Right atrium auricular region (tissue), 2 donors: Measurements from ENCODE around the gene FAF2. TPM values are rescaled to one million over a fixed set of nuclear protein-coding genes. Genes with fewer than 3 reads are reported as not detected.

Source experiments
- DNase-seq: peaks from one replicate; pipeline ENCODE4 v3.0.0-alpha.2; 2019; ENCODE audit warnings: low spot score
- H3K27ac ChIP-seq, 2 donors: fragments of 200-600 bp; sonication (generic); 1 replicate in 1 of 2; 2 replicates in 1 of 2; pipeline ENCODE4 v1.5.1; 2016 to 2019
- H3K27me3 ChIP-seq, 2 donors: fragments of 200-600 bp; sonication (generic); one replicate each; pipeline versions ENCODE4 v1.5.1 to v1.6.0; 2017 to 2019
- H3K36me3 ChIP-seq: fragments of 200-600 bp; sonication (generic); one replicate; pipeline ENCODE4 v1.5.1; 2016
- H3K4me1 ChIP-seq, 2 donors: fragments of 200-600 bp; sonication (generic); one replicate each; pipeline versions ENCODE4 v1.5.1 to v1.6.0; 2017 to 2019
- H3K4me3 ChIP-seq, 2 donors: fragments of 200-600 bp; sonication (generic); 1 replicate in 1 of 2; 2 replicates in 1 of 2; pipeline ENCODE4 v1.5.1; 2017 to 2019; ENCODE audit warnings: mild to moderate bottlenecking in 1 of 2, moderate library complexity in 1 of 2
- H3K9me3 ChIP-seq, 2 donors: fragments of 200-600 bp; sonication (generic); one replicate each; pipeline ENCODE4 v1.5.1; 2019
- CTCF ChIP-seq, 2 donors: fragments of 200-600 bp; sonication (generic); IDR thresholded peaks; one replicate each; pipeline ENCODE4 v1.5.1; 2019; ENCODE audit warnings: antibody characterized with exemption in 2 of 2
- total RNA-seq, 2 donors: library from RNA; depleted of rRNA; stranded (reverse); fragments of >200 nt; gene quantifications; one replicate each; pipeline ENCODE4 v1.1.0, GENCODE V29; 2016

The FAF2 gene
- total RNA-seq, 2 donors from 2014 or later = 14.4 to 19.5 TPM

GRCh38 chr5:176461349-176461748 is 13.2 kb downstream of the FAF2 start:
- no peak for TF ChIP-seq CTCF (IDR thresholded peaks at IDR 0.05)
- no peak for DNase-seq

GRCh38 chr5:176463113-176463764 is 15.1 kb downstream of the FAF2 start:
- Histone ChIP-seq H3K36me3 (peaks cover 4% of the 10 kb centered on the region), H3K4me1 (peaks cover 0 to 21% of the 10 kb centered on the region in 2 donors), H3K9me3 (no peaks in the 10 kb centered on the region), H3K27ac (no peak overlapping the region), H3K4me3 (no peak overlapping the region), H3K27me3 (no peaks in the 10 kb centered on the region)
- no peak for DNase-seq
- no peak for TF ChIP-seq CTCF (IDR thresholded peaks at IDR 0.05)

More at GRCh38 chr5:176461349-176461748, 13.2 kb downstream of the FAF2 start:
- H3K9me3 ChIP-seq = no peaks in the 10 kb centered on the region
- H3K4me1 ChIP-seq = peaks cover 0 to 15% of the 10 kb centered on the region in 2 donors
- H3K36me3 ChIP-seq = peaks cover 4% of the 10 kb centered on the region
- H3K4me3 ChIP-seq = no peak overlapping the region
- H3K27ac ChIP-seq = no peak overlapping the region
- no peaks in the 10 kb centered on the region for H3K27me3 ChIP-seq

GRCh38 chr5:176466245-176466871 is 18.2 kb downstream of the FAF2 start:
- Histone ChIP-seq H3K36me3 (peaks cover 4% of the 10 kb centered on the region), H3K4me3 (no peak overlapping the region), H3K27ac (no peak overlapping the region), H3K4me1 (peaks cover 0 to 21% of the 10 kb centered on the region in 2 donors), H3K9me3 (no peaks in the 10 kb centered on the region), H3K27me3 (no peaks in the 10 kb centered on the region)
- no peak for DNase-seq
- TF ChIP-seq CTCF (IDR thresholded peaks at IDR 0.05) = no peak

- peaks cover 0 to 5% of the 10 kb centered on the region in 2 donors for H3K9me3 ChIP-seq
- H3K4me3 ChIP-seq = no peak overlapping the region
- DNase-seq = no peak
- peaks cover 4% of the 10 kb centered on the region for H3K36me3 ChIP-seq
- H3K4me1 ChIP-seq = peaks cover 0 to 21% of the 10 kb centered on the region in 2 donors
- H3K27me3 ChIP-seq = no peaks in the 10 kb centered on the region
- TF ChIP-seq CTCF (IDR thresholded peaks at IDR 0.05) = no peak
- no peak overlapping the region for H3K27ac ChIP-seq
Observed at GRCh38 chr5:176469296-176469695, 21.1 kb downstream of the FAF2 start.

GRCh38 chr5:176470539-176470938 is 22.4 kb downstream of the FAF2 start:
- no peak for TF ChIP-seq CTCF (IDR thresholded peaks at IDR 0.05)
- peaks cover 0 to 6% of the 10 kb centered on the region in 2 donors for H3K9me3 ChIP-seq
- no peaks in the 10 kb centered on the region for H3K27me3 ChIP-seq
- H3K4me1 ChIP-seq = peaks cover 0 to 19% of the 10 kb centered on the region in 2 donors
- H3K27ac ChIP-seq = no peak overlapping the region
- H3K36me3 ChIP-seq = peaks cover 3% of the 10 kb centered on the region
- no peak overlapping the region for H3K4me3 ChIP-seq
- DNase-seq = no peak
